Activated T-helper 17 cell treated with anti-CD3 and anti-CD28 coated beads, Interleukin-2, amount 50 U/mL, for 72 hours (primary cell): Measurements from ENCODE around the gene P2RX3. TPM values are rescaled to one million over a fixed set of nuclear protein-coding genes. Genes with fewer than 3 reads are reported as not detected.
"Not testable (repeated sequence)": the region's sequence is repeated elsewhere in the genome, so short reads cannot be mapped to it uniquely, and the experiment has no call there.

Experiments
- ATAC-seq: fragments of 150-1000 bp; cut with Tn5 transposase; replicated peaks from 2 replicates; pipeline ENCODE4 v1.10.0; 2021; ENCODE audit warnings: mild to moderate bottlenecking, moderate library complexity
- H3K27ac Mint-ChIP-seq: one replicate; pipeline ENCODE4 v1.8.0; 2022; ENCODE audit warnings: mixed read lengths
- H3K27me3 Mint-ChIP-seq: one replicate; pipeline ENCODE4 v1.8.0; 2022; ENCODE audit warnings: mixed read lengths
- H3K36me3 Mint-ChIP-seq: one replicate; pipeline ENCODE4 v1.8.0; 2022; ENCODE audit warnings: low read depth, mild to moderate bottlenecking, mixed read lengths
- H3K4me1 Mint-ChIP-seq: one replicate; pipeline ENCODE4 v1.8.0; 2022; ENCODE audit warnings: mixed read lengths
- H3K4me3 Mint-ChIP-seq: one replicate; pipeline ENCODE4 v1.8.0; 2022; ENCODE audit warnings: mild to moderate bottlenecking, mixed read lengths
- H3K9me3 Mint-ChIP-seq: one replicate; pipeline ENCODE4 v1.8.0; 2022; ENCODE audit warnings: mixed read lengths
- total RNA-seq, 2 donors: library from RNA; stranded (reverse); gene quantifications; one replicate each; pipeline ENCODE4 v1.2.3, GENCODE V29; 2022

P2RX3 gene
- total RNA-seq, 2 donors from 2014 or later: not detected

- H3K27ac Mint-ChIP-seq: no peak overlapping the region
- no peaks in the 10 kb centered on the region for H3K36me3 Mint-ChIP-seq
- no peaks in the 10 kb centered on the region for H3K4me1 Mint-ChIP-seq
- H3K27me3 Mint-ChIP-seq: peaks cover 8% of the 10 kb centered on the region
- no peaks in the 10 kb centered on the region for H3K9me3 Mint-ChIP-seq
- no peak for ATAC-seq
- H3K4me3 Mint-ChIP-seq: no peak overlapping the region
These were observed 21.9 kb downstream of the P2RX3 start for GRCh38 chr11:57359896-57360690.

- peaks cover 8% of the 10 kb centered on the region for H3K27me3 Mint-ChIP-seq
- H3K9me3 Mint-ChIP-seq: no peaks in the 10 kb centered on the region
- ATAC-seq: no peak
- no peaks in the 10 kb centered on the region for H3K36me3 Mint-ChIP-seq
- no peak overlapping the region for H3K27ac Mint-ChIP-seq
- no peaks in the 10 kb centered on the region for H3K4me1 Mint-ChIP-seq
- no peak overlapping the region for H3K4me3 Mint-ChIP-seq
These were observed 22.8 kb downstream of the P2RX3 start for GRCh38 chr11:57360991-57361390.

- ATAC-seq, H3K27ac Mint-ChIP-seq, H3K9me3 Mint-ChIP-seq, H3K36me3 Mint-ChIP-seq, H3K4me3 Mint-ChIP-seq, H3K4me1 Mint-ChIP-seq, H3K27me3 Mint-ChIP-seq: not testable (repeated sequence)
These were observed 23.3 kb downstream of the P2RX3 start for GRCh38 chr11:57361420-57361819.

GRCh38 chr11:57361926-57362325, 23.8 kb downstream of the P2RX3 start:
- Mint-ChIP-seq H3K9me3 (no peaks in the 10 kb centered on the region), H3K27ac (no peak overlapping the region), H3K36me3 (no peaks in the 10 kb centered on the region), H3K27me3 (peaks cover 11% of the 10 kb centered on the region), H3K4me1 (no peaks in the 10 kb centered on the region), H3K4me3 (no peak overlapping the region)
- no peak for ATAC-seq

- no peaks in the 10 kb centered on the region for H3K9me3 Mint-ChIP-seq
- H3K27ac Mint-ChIP-seq: no peak overlapping the region
These were observed 25.3 kb downstream of the P2RX3 start for GRCh38 chr11:57363131-57364080.

GRCh38 chr11:57364851-57365660, 26.9 kb downstream of the P2RX3 start:
- Mint-ChIP-seq H3K9me3 (no peaks in the 10 kb centered on the region), H3K36me3 (no peaks in the 10 kb centered on the region)

More at GRCh38 chr11:57363131-57364080, 25.3 kb downstream of the P2RX3 start:
- Mint-ChIP-seq H3K36me3 (no peaks in the 10 kb centered on the region), H3K4me3 (no peak overlapping the region), H3K27me3 (peaks cover 11% of the 10 kb centered on the region), H3K4me1 (no peaks in the 10 kb centered on the region)
- ATAC-seq: no peak

GRCh38 chr11:57368106-57368844, 30.1 kb downstream of the P2RX3 start:
- no peak for ATAC-seq
- no peak overlapping the region for H3K4me3 Mint-ChIP-seq
- peaks cover 5% of the 10 kb centered on the region for H3K27me3 Mint-ChIP-seq
- H3K27ac Mint-ChIP-seq: no peak overlapping the region
- H3K9me3 Mint-ChIP-seq: no peaks in the 10 kb centered on the region
- no peaks in the 10 kb centered on the region for H3K36me3 Mint-ChIP-seq
- H3K4me1 Mint-ChIP-seq: no peaks in the 10 kb centered on the region

More at GRCh38 chr11:57364851-57365660, 26.9 kb downstream of the P2RX3 start:
- peaks cover 11% of the 10 kb centered on the region for H3K27me3 Mint-ChIP-seq
- no peaks in the 10 kb centered on the region for H3K4me1 Mint-ChIP-seq
- ATAC-seq: no peak
- no peak overlapping the region for H3K4me3 Mint-ChIP-seq
- H3K27ac Mint-ChIP-seq: no peak overlapping the region

- H3K27me3 Mint-ChIP-seq: peaks cover 3% of the 10 kb centered on the region
- no peaks in the 10 kb centered on the region for H3K4me1 Mint-ChIP-seq
- ATAC-seq: no peak
These were observed 30.7 kb downstream of the P2RX3 start for GRCh38 chr11:57368845-57369232.

GRCh38 chr11:57370251-57370650, 32.1 kb downstream of the P2RX3 start:
- no peak for ATAC-seq
- no peak overlapping the region for H3K27ac Mint-ChIP-seq
- H3K9me3 Mint-ChIP-seq: no peaks in the 10 kb centered on the region
- H3K4me3 Mint-ChIP-seq: no peak overlapping the region
- H3K4me1 Mint-ChIP-seq: no peaks in the 10 kb centered on the region
- no peaks in the 10 kb centered on the region for H3K36me3 Mint-ChIP-seq
- peaks cover 3% of the 10 kb centered on the region for H3K27me3 Mint-ChIP-seq

More at GRCh38 chr11:57368845-57369232, 30.7 kb downstream of the P2RX3 start:
- Mint-ChIP-seq H3K27ac (no peak overlapping the region), H3K36me3 (no peaks in the 10 kb centered on the region), H3K9me3 (no peaks in the 10 kb centered on the region), H3K4me3 (no peak overlapping the region)

- Mint-ChIP-seq H3K9me3 (no peaks in the 10 kb centered on the region), H3K27me3 (peaks cover 3% of the 10 kb centered on the region), H3K27ac (no peak overlapping the region), H3K4me3 (no peak overlapping the region), H3K4me1 (no peaks in the 10 kb centered on the region), H3K36me3 (no peaks in the 10 kb centered on the region)
- no peak for ATAC-seq
These were observed 32.8 kb downstream of the P2RX3 start for GRCh38 chr11:57370941-57371340.

- no peaks in the 10 kb centered on the region for H3K9me3 Mint-ChIP-seq
- no peaks in the 10 kb centered on the region for H3K36me3 Mint-ChIP-seq
- H3K27ac Mint-ChIP-seq: no peak overlapping the region
- ATAC-seq: no peak
- H3K4me3 Mint-ChIP-seq: no peak overlapping the region
- no peaks in the 10 kb centered on the region for H3K4me1 Mint-ChIP-seq
- H3K27me3 Mint-ChIP-seq: peaks cover 10% of the 10 kb centered on the region
These were observed 35.0 kb downstream of the P2RX3 start for GRCh38 chr11:57373146-57373545.

GRCh38 chr11:57374966-57375365, 36.8 kb downstream of the P2RX3 start:
- H3K27me3 Mint-ChIP-seq: peaks cover 13% of the 10 kb centered on the region
- no peak overlapping the region for H3K4me3 Mint-ChIP-seq
- no peaks in the 10 kb centered on the region for H3K36me3 Mint-ChIP-seq
- no peak for ATAC-seq
- no peaks in the 10 kb centered on the region for H3K9me3 Mint-ChIP-seq
- H3K27ac Mint-ChIP-seq: no peak overlapping the region
- no peaks in the 10 kb centered on the region for H3K4me1 Mint-ChIP-seq

- no peak overlapping the region for H3K4me3 Mint-ChIP-seq
- H3K9me3 Mint-ChIP-seq: no peaks in the 10 kb centered on the region
- H3K27ac Mint-ChIP-seq: no peak overlapping the region
- H3K27me3 Mint-ChIP-seq: peaks cover 13% of the 10 kb centered on the region
- ATAC-seq: no peak
- no peaks in the 10 kb centered on the region for H3K4me1 Mint-ChIP-seq
- no peaks in the 10 kb centered on the region for H3K36me3 Mint-ChIP-seq
These were observed 37.3 kb downstream of the P2RX3 start for GRCh38 chr11:57375490-57375889.
